BLaER1 treated with 17β-estradiol and CSF1 and Interleukin-3, amounts not matched to agents 10 nM and 100 nM (cell line): ENCODE measurements around the gene CEP128.

Experiments
- H3K27ac ChIP-seq, 11 experiments: shearing (Covaris generic); formaldehyde crosslinking; 2 replicates each; pipeline ENCODE4 v1.8.1; 2022
- H3K27me3 ChIP-seq, 11 experiments: shearing (Covaris generic); formaldehyde crosslinking; 2 replicates each; pipeline ENCODE4 v1.8.1; 2022
- H3K36me3 ChIP-seq, 11 experiments: shearing (Covaris generic); formaldehyde crosslinking; 2 replicates each; pipeline ENCODE4 v1.8.1; 2022
- H3K4me1 ChIP-seq, 10 experiments: shearing (Covaris generic); formaldehyde crosslinking; 2 replicates each; pipeline ENCODE4 v1.8.1; 2022
- H3K4me2 ChIP-seq, 11 experiments: shearing (Covaris generic); formaldehyde crosslinking; 2 replicates each; pipeline ENCODE4 v1.8.1; 2022
- H3K4me3 ChIP-seq, 10 experiments: shearing (Covaris generic); formaldehyde crosslinking; 2 replicates each; pipeline ENCODE4 v1.8.1; 2022
- H3K9ac ChIP-seq, 11 experiments: shearing (Covaris generic); formaldehyde crosslinking; 2 replicates each; pipeline ENCODE4 v1.8.1; 2022
- H3K9me3 ChIP-seq, 11 experiments: shearing (Covaris generic); formaldehyde crosslinking; replicated peaks in 1 of 11; 2 replicates each; pipeline ENCODE4 v1.8.1; 2022
- H4K20me1 ChIP-seq, 11 experiments: shearing (Covaris generic); formaldehyde crosslinking; 2 replicates each; pipeline ENCODE4 v1.8.1; 2022
- Cebpa-rat ChIP-seq, 11 experiments: shearing (Covaris generic); IDR thresholded peaks; 2 replicates each; pipeline ENCODE4 v1.8.1; 2022

Gene CEP128

DNA sequence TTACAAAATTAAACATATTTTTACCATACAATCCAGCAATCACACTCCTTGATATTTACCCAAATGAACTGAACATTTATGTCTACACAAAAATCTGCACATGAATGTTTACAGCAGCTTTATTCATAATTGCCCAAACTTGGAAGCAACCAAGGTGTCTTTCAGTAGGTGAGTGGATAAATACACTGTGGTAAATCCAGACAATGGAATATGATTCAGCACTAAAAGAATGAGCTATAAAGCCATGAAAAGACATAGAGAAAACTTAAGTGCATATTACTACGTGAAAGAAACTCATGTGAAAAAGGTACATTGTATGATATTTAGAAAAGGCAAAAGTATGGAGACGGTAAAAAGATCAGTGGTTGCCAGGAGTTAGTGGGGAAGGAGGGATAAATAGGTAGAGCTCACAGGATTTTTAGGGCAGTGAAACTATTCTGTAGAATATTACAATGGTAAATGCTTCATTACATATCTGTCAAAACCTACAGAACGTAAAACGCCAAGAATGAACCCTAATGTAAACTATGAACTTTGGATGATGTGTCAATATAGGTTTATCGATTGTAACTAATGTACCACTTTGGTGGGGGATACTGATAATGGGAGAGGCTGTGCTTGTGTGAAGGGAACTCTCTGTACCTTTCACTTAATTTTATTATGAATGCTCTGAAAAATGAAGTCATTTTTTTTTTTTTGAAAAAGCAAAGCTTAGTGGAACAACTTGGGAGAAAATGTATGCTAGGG lies 295.7 kb downstream of the CEP128 start:
- Histone ChIP-seq H3K27me3 (no peaks in the 10 kb centered on the region), H3K9me3 (peaks cover 0 to 7% (median 0%) of the 10 kb centered on the region in 11 experiments; a peak in 4 of 22 replicates), H3K4me1 (no peaks in the 10 kb centered on the region), H3K36me3 (peaks cover 0 to 13% (median 5%) of the 10 kb centered on the region in 11 experiments; a peak in 5 of 22 replicates), H4K20me1 (no peaks in the 10 kb centered on the region), H3K9ac (no peak overlapping the region), H3K4me3 (no peak overlapping the region), H3K4me2 (no peak overlapping the region), H3K27ac (no peak overlapping the region)
- no peak for TF ChIP-seq Cebpa-rat (IDR thresholded peaks at IDR 0.05)

DNA sequence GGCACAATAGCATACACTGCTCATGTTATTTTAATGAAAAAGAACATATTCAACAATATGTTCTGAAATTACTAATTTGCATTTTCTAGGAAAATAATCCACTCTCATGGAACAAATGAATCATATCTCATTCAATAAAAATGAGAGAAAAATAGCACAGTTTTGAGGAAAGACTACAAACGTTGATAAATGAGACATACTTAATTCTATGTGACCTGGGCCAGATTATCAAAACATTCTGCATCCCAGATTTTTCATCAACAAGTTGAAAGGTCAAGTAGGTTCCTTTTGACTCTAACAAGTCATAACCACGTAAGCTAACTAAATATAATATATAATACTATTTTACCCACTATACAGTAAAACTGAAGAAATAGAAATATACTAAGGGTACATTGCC lies 296.7 kb downstream of the CEP128 start:
- H3K36me3 ChIP-seq, result peaks cover 0 to 13% (median 5%) of the 10 kb centered on the region in 11 experiments; a peak in 5 of 22 replicates
- no peak overlapping the region for H3K27ac ChIP-seq
- no peak overlapping the region for H3K4me2 ChIP-seq
- peaks cover 0 to 4% (median 0%) of the 10 kb centered on the region in 11 experiments; a peak in 4 of 22 replicates for H3K9me3 ChIP-seq
- H3K4me1 ChIP-seq, result no peaks in the 10 kb centered on the region
- H3K9ac ChIP-seq, result no peak overlapping the region
- TF ChIP-seq Cebpa-rat (IDR thresholded peaks at IDR 0.05), result no peak
- no peak overlapping the region for H3K4me3 ChIP-seq
- H4K20me1 ChIP-seq, result no peaks in the 10 kb centered on the region
- no peaks in the 10 kb centered on the region for H3K27me3 ChIP-seq

DNA sequence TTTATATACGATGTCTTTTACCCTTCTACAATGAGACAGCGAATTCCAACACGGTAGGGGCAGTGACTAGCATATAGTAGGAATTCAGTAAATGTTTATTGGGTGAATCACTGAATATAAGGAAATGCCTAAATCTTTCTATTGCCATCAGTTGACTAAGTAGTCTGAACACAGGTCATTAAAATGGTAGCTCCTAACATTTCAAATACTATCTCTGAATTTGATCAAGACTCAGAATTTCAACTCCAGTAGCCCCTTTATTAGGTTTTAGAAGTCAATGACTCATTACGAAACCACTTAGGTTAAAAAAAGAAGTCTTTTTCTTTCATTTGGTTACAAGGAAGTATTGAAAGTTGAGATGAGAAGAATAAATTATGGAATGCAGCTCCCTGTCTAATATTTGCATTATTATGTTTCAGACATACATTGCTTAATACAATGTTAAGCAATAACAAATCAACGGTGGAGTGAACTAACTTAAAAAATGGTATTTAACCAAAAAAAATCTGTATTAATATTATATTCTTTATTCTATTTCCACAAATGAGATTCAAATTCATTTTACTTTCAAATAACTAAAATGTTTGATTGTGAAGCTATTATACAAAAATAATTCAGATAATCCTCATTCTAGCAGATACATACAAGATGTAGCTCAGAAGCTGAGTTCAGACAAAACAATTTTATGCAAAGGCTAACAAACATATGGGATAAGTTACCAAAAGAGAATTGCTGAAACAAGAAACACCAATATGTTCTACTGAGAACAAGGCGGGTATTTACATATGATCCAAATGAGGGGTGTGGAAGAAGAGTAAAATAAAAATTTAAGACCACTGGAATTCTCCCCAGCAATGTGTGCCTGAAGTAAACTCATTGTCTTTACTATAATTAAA lies 302.7 kb downstream of the CEP128 start:
- Histone ChIP-seq H3K9me3 (peaks cover 0 to 4% (median 0%) of the 10 kb centered on the region in 11 experiments; a peak in 3 of 22 replicates), H3K27ac (no peak overlapping the region), H3K4me3 (no peak overlapping the region), H3K9ac (no peak overlapping the region), H3K4me1 (no peaks in the 10 kb centered on the region), H3K36me3 (peaks cover 0 to 17% (median 5%) of the 10 kb centered on the region in 11 experiments; a peak in 5 of 22 replicates), H3K27me3 (no peaks in the 10 kb centered on the region), H4K20me1 (no peaks in the 10 kb centered on the region), H3K4me2 (no peak overlapping the region)
- no peak for TF ChIP-seq Cebpa-rat (IDR thresholded peaks at IDR 0.05)

DNA sequence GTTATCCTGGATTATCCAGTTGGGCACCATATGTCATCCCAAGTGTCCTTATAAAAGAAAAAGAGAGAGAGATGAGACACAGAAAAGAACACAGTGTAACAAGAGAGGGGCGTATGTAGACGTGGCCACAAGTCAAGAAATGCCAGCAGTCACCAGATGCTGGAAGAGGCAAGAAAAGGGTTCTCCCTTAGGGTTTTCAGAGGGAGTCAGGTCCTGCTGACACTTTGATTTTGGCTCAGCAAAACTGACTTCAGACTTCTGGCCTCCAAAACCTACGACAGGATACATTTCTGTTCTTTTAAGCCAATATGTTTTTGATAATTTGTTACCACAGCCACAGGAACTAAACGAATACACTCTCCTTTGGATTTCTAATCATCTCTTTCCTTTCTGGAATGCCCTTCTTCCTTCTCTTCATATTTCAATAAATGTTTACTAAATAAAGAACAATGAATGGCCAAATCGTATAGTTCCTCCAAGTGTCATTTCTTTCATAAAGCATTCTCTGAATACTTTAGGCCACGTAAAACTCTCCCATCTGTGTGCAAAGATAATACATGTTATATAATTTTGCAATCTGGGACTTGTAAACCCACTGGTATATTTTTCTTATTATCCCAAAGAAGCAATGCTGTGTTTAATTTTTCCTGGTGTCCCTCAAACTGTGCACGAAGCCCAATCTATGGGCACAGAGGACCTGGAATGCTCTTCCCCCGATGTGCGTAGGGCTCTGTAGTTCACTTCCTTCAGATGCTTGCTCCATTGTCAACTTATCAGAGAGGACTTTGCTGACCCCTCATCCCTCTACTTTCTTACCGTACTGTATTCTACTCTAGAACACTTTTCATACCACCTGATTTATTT lies 303.6 kb downstream of the CEP128 start:
- H3K27me3 ChIP-seq, result no peaks in the 10 kb centered on the region
- no peak overlapping the region for H3K27ac ChIP-seq
- no peak overlapping the region for H3K4me2 ChIP-seq
- no peaks in the 10 kb centered on the region for H4K20me1 ChIP-seq
- H3K9me3 ChIP-seq, result no peaks in the 10 kb centered on the region; a peak in 3 of 22 replicates
- no peak for TF ChIP-seq Cebpa-rat (IDR thresholded peaks at IDR 0.05)
- H3K36me3 ChIP-seq, result peaks cover 0 to 8% (median under 1%) of the 10 kb centered on the region in 11 experiments; a peak in 4 of 22 replicates
- H3K4me1 ChIP-seq, result no peaks in the 10 kb centered on the region
- no peak overlapping the region for H3K4me3 ChIP-seq
- no peak overlapping the region for H3K9ac ChIP-seq

DNA sequence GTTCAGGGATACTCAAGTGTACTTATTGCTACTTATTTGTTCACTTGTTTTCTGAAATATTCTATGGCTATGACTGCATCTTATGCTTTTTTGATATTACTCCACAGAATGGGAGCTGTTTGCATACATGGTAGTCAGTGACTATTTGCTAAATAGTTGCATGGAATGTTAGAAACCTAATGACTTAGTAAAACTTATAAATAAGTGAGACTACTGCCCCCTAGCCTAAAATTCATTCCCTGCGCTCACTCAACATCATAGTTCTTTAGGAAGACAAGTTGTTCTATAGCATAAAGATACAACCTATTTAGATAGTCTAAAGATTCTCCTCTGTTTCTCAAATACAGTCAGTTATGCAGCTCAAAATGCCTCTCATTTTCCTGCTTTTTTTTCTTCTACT lies 305.5 kb downstream of the CEP128 start:
- TF ChIP-seq Cebpa-rat (IDR thresholded peaks at IDR 0.05), result no peak
- H3K9ac ChIP-seq, result no peak overlapping the region
- H3K4me2 ChIP-seq, result no peak overlapping the region
- no peaks in the 10 kb centered on the region for H4K20me1 ChIP-seq
- H3K4me1 ChIP-seq, result no peaks in the 10 kb centered on the region
- H3K27ac ChIP-seq, result no peak overlapping the region
- no peak overlapping the region for H3K4me3 ChIP-seq
- no peaks in the 10 kb centered on the region; a peak in 1 of 22 replicates for H3K9me3 ChIP-seq
- no peaks in the 10 kb centered on the region for H3K27me3 ChIP-seq
- peaks cover 0 to 8% (median 0%) of the 10 kb centered on the region in 11 experiments; a peak in 1 of 22 replicates for H3K36me3 ChIP-seq

DNA sequence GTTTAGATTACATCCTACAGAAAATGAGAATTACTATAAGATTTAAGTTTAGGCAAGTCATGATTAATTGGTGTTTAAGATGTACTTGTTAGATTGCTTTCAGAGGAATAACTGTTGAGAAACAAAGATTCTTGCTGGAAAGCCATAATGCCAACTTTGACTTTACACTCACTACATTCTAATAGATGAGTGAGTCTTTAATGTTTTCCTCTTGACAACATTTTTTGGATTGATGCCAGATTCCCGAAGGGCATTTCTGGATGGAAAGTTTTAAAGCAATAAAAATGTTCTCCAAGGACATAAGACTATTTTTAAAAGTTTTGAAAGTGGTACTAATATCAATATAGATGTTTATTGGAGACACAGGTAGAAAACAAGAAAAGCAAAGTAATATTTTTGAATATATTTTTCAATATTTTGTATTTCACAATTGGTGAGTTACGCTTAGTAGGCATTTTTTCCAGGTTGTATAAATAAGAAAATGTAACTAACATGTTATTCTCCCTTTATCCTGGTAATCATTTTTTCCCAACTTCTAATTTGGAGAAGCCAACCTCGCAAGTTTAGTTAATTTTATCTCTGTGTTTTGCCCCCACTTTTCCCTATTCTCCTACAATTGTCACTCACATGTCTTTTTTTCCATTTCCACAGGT lies 307.3 kb downstream of the CEP128 start:
- no peak for TF ChIP-seq Cebpa-rat (IDR thresholded peaks at IDR 0.05)
- no peaks in the 10 kb centered on the region for H3K4me1 ChIP-seq
- no peaks in the 10 kb centered on the region for H4K20me1 ChIP-seq
- H3K27me3 ChIP-seq, result no peaks in the 10 kb centered on the region
- peaks cover 0 to 8% (median 0%) of the 10 kb centered on the region in 11 experiments; a peak in 1 of 22 replicates for H3K36me3 ChIP-seq
- no peaks in the 10 kb centered on the region; a peak in 1 of 22 replicates for H3K9me3 ChIP-seq
- H3K4me3 ChIP-seq, result no peak overlapping the region
- H3K9ac ChIP-seq, result no peak overlapping the region
- no peak overlapping the region for H3K4me2 ChIP-seq
- H3K27ac ChIP-seq, result no peak overlapping the region

DNA sequence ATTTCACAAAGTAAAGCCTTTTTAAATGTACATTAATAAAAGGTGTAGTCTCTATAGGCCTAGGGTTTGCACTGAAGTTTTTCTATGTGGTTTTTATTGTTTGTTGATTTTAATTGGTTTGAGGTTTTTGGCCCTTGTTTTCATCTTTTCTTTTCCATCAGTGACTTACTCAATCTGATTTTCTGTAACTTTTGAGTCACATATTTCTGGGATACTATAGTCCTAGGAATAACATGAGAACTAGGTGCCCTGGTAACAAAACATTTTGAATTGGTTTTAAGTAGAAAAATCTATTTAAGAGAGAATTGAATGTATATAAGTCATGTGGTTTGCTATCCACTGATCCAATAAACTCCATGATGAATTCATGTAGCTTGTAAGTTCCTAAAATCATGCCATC lies 311.9 kb downstream of the CEP128 start:
- Histone ChIP-seq H3K27me3 (no peaks in the 10 kb centered on the region), H4K20me1 (no peaks in the 10 kb centered on the region), H3K27ac (no peak overlapping the region), H3K9me3 (peaks cover 7 to 12% (median 10%) of the 10 kb centered on the region in 11 experiments; a peak in 20 of 22 replicates), H3K36me3 (peaks cover 0 to 5% (median 0%) of the 10 kb centered on the region in 11 experiments; a peak in 2 of 22 replicates), H3K4me2 (no peak overlapping the region), H3K4me1 (peaks cover 0 to 12% (median 0%) of the 10 kb centered on the region in 10 experiments; a peak in 6 of 20 replicates), H3K9ac (no peak overlapping the region), H3K4me3 (no peak overlapping the region)
- no peak for TF ChIP-seq Cebpa-rat (IDR thresholded peaks at IDR 0.05)

DNA sequence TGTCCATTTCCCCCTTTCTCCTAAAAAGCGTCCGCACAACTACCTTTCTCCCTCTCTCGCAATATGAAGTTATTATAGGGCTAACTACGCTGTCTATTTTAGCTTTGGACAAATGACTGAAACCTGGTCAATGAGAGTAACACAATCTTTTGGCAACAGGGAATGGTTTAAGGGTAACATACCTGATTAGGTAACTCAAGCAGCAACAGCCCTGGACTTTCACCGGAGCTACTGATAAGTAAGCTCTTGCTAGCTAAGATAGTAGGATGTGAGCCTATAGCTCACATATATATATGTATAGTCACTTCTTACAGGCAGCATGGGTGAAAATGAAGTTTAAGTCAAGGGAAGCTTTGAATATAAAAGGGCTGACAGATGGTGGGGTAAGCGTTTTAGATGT lies 313.0 kb downstream of the CEP128 start:
- Histone ChIP-seq H4K20me1 (no peaks in the 10 kb centered on the region), H3K27me3 (no peaks in the 10 kb centered on the region), H3K4me1 (peaks cover 0 to 12% (median 0%) of the 10 kb centered on the region in 10 experiments; a peak in 6 of 20 replicates), H3K36me3 (peaks cover 0 to 5% (median 0%) of the 10 kb centered on the region in 11 experiments; a peak in 2 of 22 replicates), H3K9me3 (peaks cover 7 to 12% (median 10%) of the 10 kb centered on the region in 11 experiments; a peak in 20 of 22 replicates), H3K4me3 (no peak overlapping the region), H3K9ac (no peak overlapping the region), H3K4me2 (peak overlapping the region in 5 of 11 experiments; percentile 6 to 28 (median 11); a peak in 6 of 22 replicates), H3K27ac (no peak overlapping the region)
- no peak for TF ChIP-seq Cebpa-rat (IDR thresholded peaks at IDR 0.05)
